GM12878 (cell line): ENCODE results near the gene HERPUD2.

Experiments
- ATF3 ChIP-seq: IDR thresholded peaks from 2 replicates; pipeline ENCODE4 v1.6.1; 2011; ENCODE audit warnings: low read depth, mild to moderate bottlenecking, low read length, moderate library complexity, borderline replicate concordance; ENCODE audit errors: extremely low read depth
- CEBPB ChIP-seq, 2 experiments: fragments of 150-350 bp in 1 of 2; IDR thresholded peaks; 2 replicates each; pipeline ENCODE4 v1.6.1; 2012 to 2014; ENCODE audit warnings: low read depth in 2 of 2, low read length in 2 of 2, borderline replicate concordance in 1 of 2, inconsistent platforms in 1 of 2
- CEBPZ ChIP-seq: fragments of 150-350 bp; IDR thresholded peaks from 2 replicates; pipeline ENCODE4 v1.6.1; 2016; ENCODE audit warnings: low read depth, low read length
- CREB1 ChIP-seq: IDR thresholded peaks from 2 replicates; pipeline ENCODE4 v1.6.1; 2012; ENCODE audit warnings: low read depth, mild to moderate bottlenecking, inconsistent platforms
- CTCF ChIP-seq, 3 experiments: IDR thresholded peaks in 2 of 3; conservative IDR thresholded peaks in 1 of 3; 2 replicates each; pipeline ENCODE4 v1.5.1; 2011; ENCODE audit warnings: low read depth in 3 of 3, low read length in 3 of 3, mild to moderate bottlenecking in 3 of 3, control low read depth in 2 of 3, moderate library complexity in 2 of 3, inconsistent platforms in 1 of 3, mixed read lengths in 1 of 3; ENCODE audit not compliant: control insufficient read depth in 2 of 3, insufficient read depth in 1 of 3; ENCODE audit errors: extremely low read depth in 1 of 3
- CUX1 ChIP-seq: IDR thresholded peaks from 2 replicates; pipeline ENCODE4 v1.6.1; 2012; ENCODE audit warnings: improper control_type of control experiment, low read depth, low read length; ENCODE audit not compliant: insufficient replicate concordance
- HDAC6 ChIP-seq: fragments of 200-600 bp; sonication (generic); IDR thresholded peaks from one replicate; pipeline ENCODE4 v1.8.0; 2017; ENCODE audit warnings: antibody characterized with exemption; ENCODE audit not compliant: unreplicated experiment
- MYB ChIP-seq: fragments of 150-350 bp; IDR thresholded peaks from 2 replicates; pipeline ENCODE4 v1.6.1; 2014; ENCODE audit warnings: mild to moderate bottlenecking, low read depth, low read length, borderline replicate concordance
- NR2C2 ChIP-seq: IDR thresholded peaks from 2 replicates; pipeline ENCODE4 v1.6.1; 2011; ENCODE audit warnings: borderline replicate concordance, low read depth; ENCODE audit not compliant: control insufficient read depth, insufficient read length
- POLR2AphosphoS5 ChIP-seq: IDR thresholded peaks from 2 replicates; pipeline ENCODE4 v1.6.1; 2011; ENCODE audit warnings: mild to moderate bottlenecking, low read length, inconsistent platforms
- RELA ChIP-seq: fragments of 450-650 bp; IDR thresholded peaks from 2 replicates; pipeline ENCODE4 v1.8.0; 2014; ENCODE audit warnings: borderline replicate concordance; ENCODE audit not compliant: partially characterized antibody
- RFX5 ChIP-seq: IDR thresholded peaks from 2 replicates; pipeline ENCODE4 v1.6.1; 2011; ENCODE audit warnings: low read depth, low read length, improper control_type of control experiment
- USF1 ChIP-seq: IDR thresholded peaks from 2 replicates; pipeline ENCODE4 v1.6.1; 2011; ENCODE audit warnings: borderline replicate concordance, low read depth, mild to moderate bottlenecking, moderate library complexity, mixed read lengths, low read length; ENCODE audit not compliant: insufficient read depth; ENCODE audit errors: extremely low read length

- TF ChIP-seq NR2C2 (no peak), POLR2AphosphoS5 (no peak), USF1 (no peak), RFX5 (no peak), RELA (no peak), CREB1 (no peak), ATF3 (no peak), CEBPB (IDR thresholded peaks at IDR 0.05; ENCODE audit: borderline replicate concordance in 1 of 2, low read depth in 2 of 2, low read length in 2 of 2) (no peak), HDAC6 (no peak), CTCF (IDR thresholded peaks at IDR 0.05 in 2 of 3, conservative IDR thresholded peaks at IDR 0.05 in 1 of 3; ENCODE audit: control insufficient read depth in 2 of 3, extremely low read depth in 1 of 3, insufficient read depth in 1 of 3, low read depth in 3 of 3, low read length in 3 of 3) (no peak), MYB (no peak), CUX1 (no peak), CEBPZ (no peak)
Observed at GRCh38 chr7:35712563-35713226, 17.8 kb upstream of the HERPUD2 start.
